Renal cortical epithelial cell (primary cell): ENCODE results near the gene VWCE. TPM values are rescaled to one million over a fixed set of nuclear protein-coding genes. Genes with fewer than 3 reads are reported as not detected.

ENCODE experiments used
- DNase-seq: peaks from one replicate; pipeline ENCODE4 v3.0.0-alpha.2; 2011; ENCODE audit warnings: low read depth
- total RNA-seq: library from RNA; depleted of rRNA; stranded (reverse); fragments of >200 nt; gene quantifications from 2 replicates; pipeline ENCODE4 v1.2.3, GENCODE V29; 2014

Gene VWCE
- total RNA-seq, 1 donor from 2014 or later, result 4.5 TPM

DNA sequence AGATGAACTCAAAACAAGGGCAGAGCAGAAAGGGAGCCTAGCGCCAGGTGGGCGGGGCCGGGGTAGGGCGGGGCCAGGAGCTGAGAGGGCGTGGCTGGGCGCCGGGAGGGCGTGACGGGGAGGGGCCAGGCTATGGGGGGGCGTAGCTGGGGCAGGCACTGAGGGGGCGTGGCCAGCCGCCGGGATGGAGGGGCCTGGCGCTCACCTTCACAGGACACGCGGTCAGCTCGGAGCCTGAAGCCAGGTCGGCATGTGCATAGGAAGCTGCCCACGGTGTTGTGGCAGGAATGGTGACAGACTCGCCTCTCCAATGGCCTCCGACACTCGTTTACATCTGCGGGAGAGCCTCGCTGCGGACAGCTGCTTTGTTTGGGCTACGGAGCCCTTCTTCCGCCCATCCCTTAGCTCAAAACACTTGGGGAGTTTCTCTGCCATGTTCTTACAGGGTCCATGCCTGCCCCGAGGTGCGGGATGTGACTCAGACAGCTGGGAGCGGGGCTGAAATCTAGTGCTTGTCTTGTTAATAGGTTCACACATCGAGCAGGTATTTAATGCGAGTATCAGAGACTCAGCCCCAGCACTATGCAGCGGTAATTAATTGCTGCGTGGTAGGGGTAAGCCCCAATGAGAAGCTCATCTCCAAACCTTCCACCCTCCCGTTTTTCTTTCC is 13.4 kb downstream of the VWCE start:
- DNase-seq, result no peak

DNA sequence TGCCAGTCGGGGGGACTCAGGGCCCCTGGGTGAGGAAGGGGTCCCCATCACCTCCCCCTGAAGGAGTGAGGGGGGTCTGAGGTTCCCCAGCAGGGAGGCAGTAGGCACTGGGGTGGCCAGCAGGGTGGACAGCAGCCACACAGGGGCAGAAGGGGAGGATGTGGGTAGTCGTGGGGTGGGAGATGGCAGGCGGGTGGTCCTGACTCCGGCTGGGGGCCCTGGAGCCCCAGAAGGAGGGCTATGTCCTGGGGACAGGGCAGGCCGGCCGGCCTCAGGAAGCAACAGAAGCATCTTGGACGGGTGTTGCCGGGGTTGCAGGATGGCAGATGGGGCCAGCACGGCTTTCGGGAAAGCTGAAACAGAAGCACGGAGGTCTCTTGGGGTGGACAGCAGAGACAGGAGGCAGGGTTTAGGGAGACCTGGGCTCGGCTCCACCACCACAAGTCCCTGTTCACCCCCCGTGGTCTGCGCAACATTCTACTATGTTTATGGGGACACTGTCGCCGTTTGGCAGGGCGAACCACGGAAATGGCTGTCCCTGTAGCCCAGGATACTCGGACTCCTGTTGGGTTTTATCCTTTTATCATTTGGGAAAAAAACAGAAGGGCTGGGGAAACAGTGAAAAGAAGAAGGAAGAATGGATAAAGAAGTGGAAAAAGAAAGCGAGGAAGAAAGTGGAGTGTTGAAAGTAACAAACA is 14.1 kb downstream of the VWCE start:
- no peak for DNase-seq

GRCh38 chr11:61279934-61280659 is 15.0 kb downstream of the VWCE start:
- no peak for DNase-seq

DNA sequence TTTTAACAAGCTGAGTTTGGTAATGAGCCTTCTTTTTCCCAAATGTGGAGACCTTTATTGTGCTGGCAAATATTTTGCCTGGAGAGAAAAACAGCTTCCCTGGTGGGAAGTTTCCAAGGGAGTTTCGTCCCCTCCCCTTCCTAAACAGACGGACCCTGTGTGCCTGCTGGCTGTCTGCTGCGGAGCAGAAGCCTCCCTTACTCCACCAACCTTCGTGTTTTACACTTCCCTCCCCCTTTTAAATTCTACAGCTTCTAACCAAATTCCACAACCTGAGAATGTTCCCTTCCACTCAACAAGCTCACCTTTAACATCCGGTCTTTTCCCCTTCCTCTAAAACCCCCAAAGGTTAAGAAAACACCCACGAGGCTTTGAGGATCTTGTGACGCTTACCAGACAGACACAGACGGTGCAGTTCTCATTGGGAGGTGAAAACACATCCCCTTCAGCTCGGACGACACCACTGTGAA is 17.1 kb downstream of the VWCE start:
- no peak for DNase-seq

GRCh38 chr11:61277186-61278000 is 17.7 kb downstream of the VWCE start:
- DNase-seq, result no peak

- no peak for DNase-seq
These were observed 19.9 kb downstream of the VWCE start for GRCh38 chr11:61275191-61275590.

DNA sequence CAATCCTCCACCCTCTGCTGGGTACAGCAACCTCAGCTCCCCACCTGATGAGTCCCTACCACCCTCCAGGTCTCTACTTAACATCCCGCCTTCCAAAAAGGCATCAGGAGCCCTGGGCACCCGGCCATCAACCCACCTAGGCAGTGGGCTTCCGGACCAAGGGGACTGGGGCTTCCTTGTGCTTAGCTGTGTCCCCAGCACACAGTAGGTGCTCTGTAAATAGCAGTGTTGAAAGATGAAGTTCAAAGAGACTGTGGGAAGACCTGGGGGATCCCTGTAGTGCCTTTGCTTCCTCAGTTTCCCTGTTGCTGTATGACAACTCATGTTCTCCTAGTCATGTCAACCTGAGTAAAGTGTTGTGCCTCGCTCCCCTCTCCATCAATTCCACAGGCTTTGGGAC is 21.0 kb downstream of the VWCE start:
- no peak for DNase-seq

- DNase-seq, result peak; percentile 27
These were observed 21.7 kb downstream of the VWCE start for GRCh38 chr11:61273178-61274078.

DNA sequence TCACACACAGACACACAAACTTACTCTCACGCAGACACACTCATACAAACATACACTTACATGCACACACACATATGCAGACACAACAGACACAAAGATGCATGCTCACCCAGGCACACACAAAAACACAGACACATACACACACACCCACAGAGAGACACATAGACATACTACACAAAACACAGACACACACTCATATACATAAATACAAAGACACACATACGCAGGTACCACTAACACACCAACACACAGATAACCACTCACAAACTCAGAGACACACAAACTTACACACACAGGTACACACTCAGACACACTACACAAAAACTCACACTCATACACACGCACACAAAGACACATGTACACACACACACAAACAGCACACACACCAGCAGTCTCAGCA is 22.4 kb downstream of the VWCE start:
- DNase-seq, result no peak

GRCh38 chr11:61270354-61271076 is 24.6 kb downstream of the VWCE start:
- peak; percentile 76 for DNase-seq

GRCh38 chr11:61268588-61269250 is 26.4 kb downstream of the VWCE start:
- DNase-seq, result no peak

DNA sequence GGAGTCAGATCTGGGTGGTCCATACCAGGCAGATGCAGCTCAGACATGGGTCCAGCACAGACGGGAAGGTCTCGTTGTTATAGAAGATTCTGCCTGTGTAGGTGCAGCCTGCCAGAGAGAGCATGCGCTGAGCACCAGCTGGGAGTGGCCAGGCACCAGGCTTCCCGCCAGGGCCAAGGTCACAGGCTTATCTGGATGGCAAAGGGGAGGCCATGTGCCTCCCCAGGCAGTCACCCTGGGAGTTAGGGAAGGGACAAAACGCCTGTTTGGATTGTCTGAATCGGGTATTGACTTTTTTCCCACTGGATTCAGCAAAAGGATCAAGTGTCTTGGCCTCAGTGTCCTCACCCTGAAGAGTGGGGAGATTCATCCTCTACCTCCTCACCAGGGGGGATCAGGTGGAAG is 27.7 kb downstream of the VWCE start:
- no peak for DNase-seq

DNA sequence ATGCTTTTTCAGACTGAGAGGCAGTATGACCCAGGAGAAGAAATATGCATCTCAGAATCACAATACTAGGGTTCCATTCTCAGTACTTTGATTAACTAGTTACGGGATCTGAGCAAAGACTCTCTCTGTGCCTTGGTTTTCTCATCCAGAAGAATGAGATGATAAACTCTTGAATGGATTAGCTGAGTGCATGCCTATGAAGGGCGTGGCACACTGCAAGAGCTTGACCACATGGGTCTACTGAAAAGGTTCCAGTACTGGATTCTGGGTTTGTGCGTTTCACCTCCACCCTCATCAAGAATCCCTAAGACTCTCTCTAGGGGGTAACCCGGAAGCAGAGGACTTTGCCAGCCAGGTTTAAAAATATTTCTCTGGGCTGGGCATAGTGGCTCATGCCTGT is 28.5 kb downstream of the VWCE start:
- no peak for DNase-seq

DNA sequence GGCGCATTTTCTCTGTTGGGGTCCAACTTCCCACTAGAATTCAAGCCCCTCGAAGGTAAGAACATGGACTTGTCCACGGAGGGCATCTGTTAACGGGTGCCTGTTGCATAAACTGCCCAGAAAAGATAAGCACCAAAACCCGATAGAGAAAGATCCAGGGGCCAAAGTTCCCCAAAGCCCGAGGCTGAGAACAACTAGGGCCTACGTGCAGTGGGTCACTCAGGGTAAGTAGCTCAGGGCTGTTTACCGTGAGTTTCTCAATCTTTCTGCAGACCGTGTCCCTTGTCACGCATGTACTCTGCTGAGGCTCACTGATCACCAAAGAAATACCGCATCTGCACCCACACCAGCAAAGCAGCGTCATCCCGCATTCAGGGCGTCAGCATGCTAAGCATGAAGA is 29.8 kb downstream of the VWCE start:
- no peak for DNase-seq

DNA sequence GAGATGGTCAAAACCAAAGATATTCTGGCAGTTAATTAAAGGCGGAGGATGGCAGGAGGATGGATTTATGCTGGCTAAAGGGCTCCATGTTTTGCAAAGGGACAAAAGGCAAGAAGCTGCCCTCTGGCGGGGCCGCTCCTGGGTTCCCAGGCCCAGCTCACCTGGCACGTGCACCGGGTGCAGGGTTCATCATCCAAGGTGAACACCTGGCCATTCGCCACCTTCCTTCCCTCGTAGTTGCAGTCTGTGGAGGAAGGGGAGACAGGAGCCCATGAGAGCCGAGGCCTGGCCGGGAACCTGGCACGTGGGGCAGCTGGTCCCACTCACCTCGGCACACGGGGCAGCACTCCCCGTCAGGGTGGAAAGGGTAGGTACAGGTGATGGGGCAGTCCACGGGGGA is 30.3 kb downstream of the VWCE start:
- no peak for DNase-seq

DNA sequence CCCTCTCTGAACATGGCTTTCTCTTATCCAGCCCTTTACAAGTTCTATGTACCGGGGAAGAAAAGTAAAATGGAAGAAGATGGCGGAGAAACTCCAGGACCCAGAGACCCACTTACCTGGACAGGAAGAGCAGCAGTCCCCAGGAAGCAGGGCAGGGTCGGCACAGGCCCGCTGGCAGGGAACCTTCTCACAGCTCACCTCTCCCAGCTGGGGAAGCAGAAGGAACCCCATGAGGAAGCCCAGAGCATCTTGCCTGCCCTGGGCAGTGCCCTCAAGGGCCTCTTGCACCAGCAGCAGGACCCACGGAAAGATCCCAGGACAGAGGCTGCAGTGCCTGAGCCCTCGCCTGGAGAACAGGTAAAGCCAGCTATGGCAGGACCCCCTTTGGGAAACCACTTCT is 30.7 kb downstream of the VWCE start:
- no peak for DNase-seq

DNA sequence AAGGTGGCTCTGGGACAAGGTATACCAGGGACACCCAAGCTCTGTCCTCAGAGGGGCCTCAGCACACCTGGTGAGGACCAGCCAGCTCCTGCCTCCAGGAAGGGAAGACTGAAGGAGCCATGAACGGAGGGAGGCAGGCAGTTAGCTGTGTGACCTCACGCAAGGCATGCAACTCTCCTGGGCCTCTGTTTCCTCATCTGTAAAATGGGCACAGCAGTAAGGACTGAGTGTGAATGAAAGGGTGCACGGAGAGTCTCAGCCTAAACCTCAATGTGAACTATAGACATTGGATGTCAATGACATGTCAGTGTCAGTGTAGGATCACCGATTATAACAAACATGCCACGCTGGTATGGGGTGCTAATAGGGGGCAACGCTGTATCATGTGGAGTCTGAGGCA is 35.8 kb downstream of the VWCE start:
- DNase-seq, result no peak

DNA sequence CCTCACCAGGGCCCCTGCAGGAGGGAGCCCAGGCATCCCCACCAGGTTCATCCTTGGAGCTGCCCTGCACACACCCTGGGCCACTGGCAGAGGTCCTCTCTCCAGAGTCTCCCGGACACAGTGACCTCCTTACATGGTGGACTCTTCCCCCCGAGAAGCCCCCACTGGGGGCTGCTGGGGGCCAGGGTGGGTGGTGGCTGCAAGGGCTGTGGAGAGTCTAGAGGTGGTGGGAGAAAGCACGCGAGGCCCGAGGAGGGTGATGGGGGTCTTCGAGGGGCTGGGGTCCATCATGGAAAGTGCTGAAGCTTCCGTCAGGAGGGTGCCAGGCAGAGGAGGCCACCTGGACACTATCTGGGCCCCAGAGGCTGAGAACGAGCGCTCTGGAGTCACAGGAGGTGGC is 36.6 kb downstream of the VWCE start:
- no peak for DNase-seq

DNA sequence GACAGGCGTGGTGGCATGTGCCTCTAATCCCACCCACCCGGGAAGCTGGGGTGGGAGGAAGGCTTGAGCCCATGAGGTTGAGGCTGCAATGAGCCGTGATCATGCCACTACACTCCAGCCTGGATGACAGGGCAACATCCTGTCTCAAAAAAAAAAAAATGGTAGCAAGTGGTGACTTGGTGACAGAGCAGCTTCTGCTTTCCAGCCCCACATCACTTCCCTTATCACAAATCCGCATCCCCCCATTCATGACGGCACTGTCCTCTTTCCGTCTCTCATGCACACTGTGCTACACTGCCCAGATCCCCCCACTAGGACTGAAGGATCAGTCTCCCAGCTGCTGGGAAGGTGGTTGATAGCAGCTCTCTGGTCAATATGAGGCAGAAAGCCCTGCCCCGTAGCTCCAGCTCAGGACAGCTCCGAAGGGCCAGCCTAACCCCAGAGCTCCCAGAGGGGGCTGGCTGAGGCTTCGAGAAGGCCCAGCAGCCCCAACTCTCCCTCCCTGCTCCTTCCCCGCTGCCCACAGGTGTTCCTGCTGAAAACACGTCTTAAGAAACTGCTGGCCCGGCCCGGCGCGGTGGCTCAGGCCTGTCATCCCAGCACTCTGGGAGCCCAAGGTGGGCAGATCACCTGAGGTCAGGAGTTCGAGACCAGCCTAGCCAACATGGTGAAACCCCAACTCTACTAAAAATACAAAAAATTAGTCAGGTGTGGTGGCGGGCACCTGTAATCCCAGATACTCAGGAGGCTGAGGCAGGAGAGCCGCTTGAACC is 38.2 kb downstream of the VWCE start:
- no peak for DNase-seq
